SK-N-SH (cell line): ENCODE measurements around the gene ZNF784. TPM values are rescaled to one million over a fixed set of nuclear protein-coding genes. Genes with fewer than 3 reads are reported as not detected.

Experiments used
- CTCF ChIA-PET: fragments of 300-600, 350-600 bp; formaldehyde crosslinking; extraction: SDS; loops from one replicate; lab custom pipeline; 2021; lab: Yijun Ruan, JAX
- POLR2A ChIA-PET: fragments of 350-600 bp; sonication (Branson Sonifier 250); formaldehyde crosslinking; extraction: SDS; loops from one replicate; lab custom pipeline; 2020; ENCODE audit warnings: antibody characterized with exemption, inconsistent platforms; lab: Yijun Ruan, JAX
- DNase-seq: peaks from one replicate; pipeline ENCODE4 v3.0.0; 2012
- H2AFZ ChIP-seq: fragments of 200-600 bp; sonication (generic); 2 replicates; pipeline ENCODE4 v1.8.1; 2016; ENCODE audit warnings: antibody characterized with exemption, mild to moderate bottlenecking, low read depth
- H3F3A ChIP-seq: fragments of 200-600 bp; sonication (generic); replicated peaks from 2 replicates; pipeline ENCODE3; 2016; ENCODE audit warnings: antibody characterized with exemption, mild to moderate bottlenecking; ENCODE audit not compliant: insufficient read depth
- H3K27ac ChIP-seq, 2 experiments: fragments of 200-500 bp in 1 of 2; fragments of 200-600 bp in 1 of 2; sonication (Bioruptor generic) in 1 of 2; sonication (generic), shearing (Covaris generic) in 1 of 2; 2 replicates each; pipeline versions ENCODE4 v1.5.1 to v1.6.1; 2014 to 2016; ENCODE audit warnings: low read depth in 2 of 2, inconsistent platforms in 1 of 2, low read length in 1 of 2, mild to moderate bottlenecking in 1 of 2, mixed read lengths in 1 of 2
- H3K27me3 ChIP-seq: fragments of 200-600 bp; sonication (generic), shearing (Covaris generic); 2 replicates; pipeline ENCODE4 v1.6.1; 2016; ENCODE audit warnings: mixed run types; ENCODE audit not compliant: insufficient read depth
- H3K36me3 ChIP-seq, 2 experiments: fragments of 200-500 bp in 1 of 2; fragments of 200-600 bp in 1 of 2; sonication (Bioruptor generic) in 1 of 2; sonication (generic) in 1 of 2; replicated peaks in 1 of 2; 2 replicates each; pipeline versions ENCODE3 to v1.5.1; 2014 to 2016; ENCODE audit warnings: low read length in 1 of 2, mild to moderate bottlenecking in 1 of 2; ENCODE audit not compliant: insufficient read depth in 2 of 2, control insufficient read depth in 1 of 2
- H3K4me1 ChIP-seq, 2 experiments: fragments of 200-500 bp in 1 of 2; fragments of 200-600 bp in 1 of 2; sonication (Bioruptor generic) in 1 of 2; sonication (generic), shearing (Covaris generic) in 1 of 2; 2 replicates each; pipeline versions ENCODE4 v1.5.1 to v1.6.1; 2014 to 2016; ENCODE audit warnings: low read depth in 1 of 2, low read length in 1 of 2, mixed run types in 1 of 2; ENCODE audit not compliant: insufficient read depth in 2 of 2, control insufficient read depth in 1 of 2
- H3K4me2 ChIP-seq: fragments of 200-600 bp; sonication (generic), shearing (Covaris generic); 2 replicates; pipeline ENCODE4 v1.6.1; 2017; ENCODE audit warnings: mixed run types
- H3K4me3 ChIP-seq, 2 experiments: fragments of 200-500 bp in 1 of 2; fragments of 200-600 bp in 1 of 2; sonication (Bioruptor generic) in 1 of 2; sonication (generic), shearing (Covaris generic) in 1 of 2; 2 replicates each; pipeline versions ENCODE4 v1.5.1 to v1.8.1; 2014 to 2016; ENCODE audit warnings: low read depth in 2 of 2, inconsistent platforms in 1 of 2, low read length in 1 of 2, mild to moderate bottlenecking in 1 of 2, mixed read lengths in 1 of 2, moderate library complexity in 1 of 2
- H3K79me2 ChIP-seq: fragments of 200-600 bp; sonication (generic); 2 replicates; pipeline ENCODE4 v1.8.1; 2017; ENCODE audit warnings: mild to moderate bottlenecking; ENCODE audit not compliant: insufficient read depth
- H3K9ac ChIP-seq: fragments of 200-600 bp; sonication (generic); 2 replicates; pipeline ENCODE4 v1.6.1; 2017; ENCODE audit warnings: mixed run types
- H3K9me2 ChIP-seq: fragments of 200-600 bp; sonication (generic); 2 replicates; pipeline ENCODE4 v1.6.1; 2017; ENCODE audit warnings: mixed run types
- H3K9me3 ChIP-seq: fragments of 200-600 bp; sonication (generic); 2 replicates; pipeline ENCODE4 v1.6.1; 2017; ENCODE audit warnings: mixed run types, mild to moderate bottlenecking, moderate library complexity
- H4K20me1 ChIP-seq: fragments of 200-600 bp; sonication (generic); 2 replicates; pipeline ENCODE4 v1.6.1; 2017; ENCODE audit warnings: mild to moderate bottlenecking, mixed run types; ENCODE audit not compliant: insufficient read depth
- CHD2 ChIP-seq: fragments of 150-350 bp; IDR thresholded peaks from 2 replicates; pipeline ENCODE4 v1.6.1; 2018; ENCODE audit warnings: low read length; ENCODE audit not compliant: partially characterized antibody
- ELF1 ChIP-seq: IDR thresholded peaks from 2 replicates; pipeline ENCODE4 v1.4.0; 2012
- EP300 ChIP-seq, 2 experiments: IDR thresholded peaks; 2 replicates each; pipeline versions ENCODE4 v1.4.0 to v1.6.1; 2012; ENCODE audit warnings: borderline replicate concordance in 1 of 2, low read depth in 1 of 2, low read length in 1 of 2
- FOXJ3 ChIP-seq: sonication (generic); formaldehyde crosslinking; IDR thresholded peaks from 2 replicates; pipeline ENCODE4 v1.5.1; 2020; ENCODE audit warnings: mild to moderate bottlenecking, missing genetic modification reagents
- GABPA ChIP-seq: IDR thresholded peaks from 2 replicates; pipeline ENCODE4 v1.4.0; 2012; ENCODE audit warnings: low read depth, mild to moderate bottlenecking
- NRF1 ChIP-seq: IDR thresholded peaks from 2 replicates; pipeline ENCODE4 v1.6.1; 2012; ENCODE audit warnings: low read depth, mild to moderate bottlenecking, low read length
- RFX5 ChIP-seq: IDR thresholded peaks from 2 replicates; pipeline ENCODE4 v1.6.1; 2012; ENCODE audit warnings: mild to moderate bottlenecking, improper control_type of control experiment, low read length
- SIN3A ChIP-seq: IDR thresholded peaks from 2 replicates; pipeline ENCODE4 v1.6.1; 2012; ENCODE audit warnings: low read depth, mild to moderate bottlenecking, low read length, moderate library complexity, borderline replicate concordance
- TAF1 ChIP-seq: IDR thresholded peaks from 2 replicates; pipeline ENCODE4 v1.6.1; 2012; ENCODE audit warnings: low read depth, mild to moderate bottlenecking, low read length, moderate library complexity, borderline replicate concordance
- TEAD4 ChIP-seq: IDR thresholded peaks from 2 replicates; pipeline ENCODE4 v1.4.0; 2012; ENCODE audit warnings: mild to moderate bottlenecking, borderline replicate concordance; ENCODE audit not compliant: insufficient read depth
- YY1 ChIP-seq: IDR thresholded peaks from 2 replicates; pipeline ENCODE4 v1.4.0; 2012; ENCODE audit warnings: low read depth, mild to moderate bottlenecking
- WGBS: methylation state at CpG from one replicate; pipeline ENCODE4 v1.1.6; 2017; ENCODE audit warnings: low lambda C conversion rate; 5-methylcytosine and 5-hydroxymethylcytosine counted together
- polyA plus RNA-seq, 3 experiments: library from polyadenylated mRNA; depleted of rRNA; stranded (reverse); fragments of >200 nt; gene quantifications; 2 replicates each; pipeline ENCODE4 v1.2.3, GENCODE V29; 2012
- TF ChIP-seq, protein P1 (sequence below): fragments of 200-600 bp; sonication (generic); IDR thresholded peaks from 2 replicates; pipeline ENCODE4 v1.6.1; 2017; ENCODE audit warnings: antibody characterized with exemption, mild to moderate bottlenecking, moderate library complexity
- TF ChIP-seq, protein P2 (sequence below): IDR thresholded peaks from 2 replicates; pipeline ENCODE4; 2012
- TF ChIP-seq, protein P3 (sequence below): IDR thresholded peaks from 2 replicates; pipeline ENCODE4 v1.6.1; 2012; ENCODE audit warnings: mild to moderate bottlenecking, low read depth, low read length, moderate library complexity
- TF ChIP-seq, protein P4 (sequence below): IDR thresholded peaks from 2 replicates; pipeline ENCODE4 v1.4.0; 2012; ENCODE audit warnings: low read depth

ZNF784 gene
- polyA plus RNA-seq, 1 of the 3 experiments (the other 2 are of a cell fraction): 5.5 TPM

DNA sequence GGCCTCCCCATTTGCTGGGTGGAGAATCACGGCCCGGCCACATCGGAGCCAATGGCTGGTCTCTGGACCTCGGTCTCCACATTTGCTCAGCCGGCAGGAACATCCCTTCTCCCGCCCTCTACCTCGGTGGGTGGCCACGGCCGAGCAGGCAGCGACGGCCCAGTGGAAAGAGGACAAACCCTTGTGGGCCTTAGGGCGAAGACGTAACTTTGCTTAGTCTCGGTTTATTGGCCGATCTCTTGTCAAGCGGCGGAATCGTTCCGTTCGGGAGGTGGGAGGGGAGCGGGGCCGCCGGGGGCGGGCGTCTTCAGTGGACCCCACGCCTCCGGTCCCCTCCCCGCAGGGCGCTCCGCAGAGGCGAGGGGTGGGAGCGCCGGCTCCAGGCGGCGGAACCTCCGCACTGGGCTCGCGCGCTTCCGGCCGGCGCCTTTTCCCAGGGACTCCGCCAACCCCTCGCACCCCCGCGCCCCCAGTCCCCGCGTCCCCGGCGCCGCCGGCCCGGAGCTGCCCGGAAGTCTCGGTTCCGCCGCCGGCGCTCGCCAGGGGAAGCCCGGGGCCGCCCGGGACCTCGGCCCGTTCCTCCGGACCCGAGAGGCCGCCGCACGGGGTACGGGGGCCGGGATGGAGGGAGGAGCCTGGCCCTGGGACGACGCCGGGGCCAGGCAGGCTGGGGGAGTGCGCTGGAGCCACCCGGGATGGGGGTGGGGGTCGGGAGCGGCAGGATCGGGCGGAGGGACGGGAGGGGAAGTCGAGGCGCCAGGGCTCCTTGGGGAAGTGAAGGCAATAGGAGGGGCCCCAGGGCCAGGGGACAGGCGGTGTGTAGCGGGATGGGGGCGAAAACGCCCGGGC, 16.4 kb upstream of the ZNF784 start, which contains the start of gene ZNF580:
TSS of gene ZNF580 (plus strand) at position 426 of the 849 bp plus-strand sequence. CDS start 1,507 bp downstream, outside the sequence.
- H3K9me3 ChIP-seq: no peaks in the 10 kb centered on the region
- DNase-seq: peak; percentile 90
- CTCF ChIA-PET: interaction anchor here (1.0 to 5.0 kb wide), 7 partner anchors 8 to 54 kb away, joined by 3 to 28 read pairs (median 8); no protein-coding TSS in a partner anchor
- no peaks in the 10 kb centered on the region for H3K27me3 ChIP-seq
- TF ChIP-seq TAF1: peak; percentile 51; the same call in 1 of the 2 replicates
- TF ChIP-seq, protein P1, sequence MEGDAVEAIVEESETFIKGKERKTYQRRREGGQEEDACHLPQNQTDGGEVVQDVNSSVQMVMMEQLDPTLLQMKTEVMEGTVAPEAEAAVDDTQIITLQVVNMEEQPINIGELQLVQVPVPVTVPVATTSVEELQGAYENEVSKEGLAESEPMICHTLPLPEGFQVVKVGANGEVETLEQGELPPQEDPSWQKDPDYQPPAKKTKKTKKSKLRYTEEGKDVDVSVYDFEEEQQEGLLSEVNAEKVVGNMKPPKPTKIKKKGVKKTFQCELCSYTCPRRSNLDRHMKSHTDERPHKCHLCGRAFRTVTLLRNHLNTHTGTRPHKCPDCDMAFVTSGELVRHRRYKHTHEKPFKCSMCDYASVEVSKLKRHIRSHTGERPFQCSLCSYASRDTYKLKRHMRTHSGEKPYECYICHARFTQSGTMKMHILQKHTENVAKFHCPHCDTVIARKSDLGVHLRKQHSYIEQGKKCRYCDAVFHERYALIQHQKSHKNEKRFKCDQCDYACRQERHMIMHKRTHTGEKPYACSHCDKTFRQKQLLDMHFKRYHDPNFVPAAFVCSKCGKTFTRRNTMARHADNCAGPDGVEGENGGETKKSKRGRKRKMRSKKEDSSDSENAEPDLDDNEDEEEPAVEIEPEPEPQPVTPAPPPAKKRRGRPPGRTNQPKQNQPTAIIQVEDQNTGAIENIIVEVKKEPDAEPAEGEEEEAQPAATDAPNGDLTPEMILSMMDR: no peak
- TF ChIP-seq CHD2: peak; percentile 35
- TF ChIP-seq, protein P2, sequence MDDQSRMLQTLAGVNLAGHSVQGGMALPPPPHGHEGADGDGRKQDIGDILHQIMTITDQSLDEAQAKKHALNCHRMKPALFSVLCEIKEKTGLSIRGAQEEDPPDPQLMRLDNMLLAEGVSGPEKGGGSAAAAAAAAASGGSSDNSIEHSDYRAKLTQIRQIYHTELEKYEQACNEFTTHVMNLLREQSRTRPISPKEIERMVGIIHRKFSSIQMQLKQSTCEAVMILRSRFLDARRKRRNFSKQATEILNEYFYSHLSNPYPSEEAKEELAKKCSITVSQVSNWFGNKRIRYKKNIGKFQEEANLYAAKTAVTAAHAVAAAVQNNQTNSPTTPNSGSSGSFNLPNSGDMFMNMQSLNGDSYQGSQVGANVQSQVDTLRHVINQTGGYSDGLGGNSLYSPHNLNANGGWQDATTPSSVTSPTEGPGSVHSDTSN: peak; percentile 14
- TF ChIP-seq ELF1: 0 out of 2 replicates have a peak, but pooled peaks have one; percentile 12
- peak; percentile 62 for TF ChIP-seq GABPA
- TF ChIP-seq EP300 (IDR thresholded peaks at IDR 0.05; ENCODE audit: borderline replicate concordance in 1 of 2, low read depth in 1 of 2, low read length in 1 of 2): peak in 1 of 2 experiments; percentile 28; a peak in 1 of 4 replicates
- TF ChIP-seq RFX5: 0 out of 2 replicates have a peak, but pooled peaks have one; percentile 14
- TF ChIP-seq, protein P3, sequence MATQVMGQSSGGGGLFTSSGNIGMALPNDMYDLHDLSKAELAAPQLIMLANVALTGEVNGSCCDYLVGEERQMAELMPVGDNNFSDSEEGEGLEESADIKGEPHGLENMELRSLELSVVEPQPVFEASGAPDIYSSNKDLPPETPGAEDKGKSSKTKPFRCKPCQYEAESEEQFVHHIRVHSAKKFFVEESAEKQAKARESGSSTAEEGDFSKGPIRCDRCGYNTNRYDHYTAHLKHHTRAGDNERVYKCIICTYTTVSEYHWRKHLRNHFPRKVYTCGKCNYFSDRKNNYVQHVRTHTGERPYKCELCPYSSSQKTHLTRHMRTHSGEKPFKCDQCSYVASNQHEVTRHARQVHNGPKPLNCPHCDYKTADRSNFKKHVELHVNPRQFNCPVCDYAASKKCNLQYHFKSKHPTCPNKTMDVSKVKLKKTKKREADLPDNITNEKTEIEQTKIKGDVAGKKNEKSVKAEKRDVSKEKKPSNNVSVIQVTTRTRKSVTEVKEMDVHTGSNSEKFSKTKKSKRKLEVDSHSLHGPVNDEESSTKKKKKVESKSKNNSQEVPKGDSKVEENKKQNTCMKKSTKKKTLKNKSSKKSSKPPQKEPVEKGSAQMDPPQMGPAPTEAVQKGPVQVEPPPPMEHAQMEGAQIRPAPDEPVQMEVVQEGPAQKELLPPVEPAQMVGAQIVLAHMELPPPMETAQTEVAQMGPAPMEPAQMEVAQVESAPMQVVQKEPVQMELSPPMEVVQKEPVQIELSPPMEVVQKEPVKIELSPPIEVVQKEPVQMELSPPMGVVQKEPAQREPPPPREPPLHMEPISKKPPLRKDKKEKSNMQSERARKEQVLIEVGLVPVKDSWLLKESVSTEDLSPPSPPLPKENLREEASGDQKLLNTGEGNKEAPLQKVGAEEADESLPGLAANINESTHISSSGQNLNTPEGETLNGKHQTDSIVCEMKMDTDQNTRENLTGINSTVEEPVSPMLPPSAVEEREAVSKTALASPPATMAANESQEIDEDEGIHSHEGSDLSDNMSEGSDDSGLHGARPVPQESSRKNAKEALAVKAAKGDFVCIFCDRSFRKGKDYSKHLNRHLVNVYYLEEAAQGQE: 0 out of 2 replicates have a peak, but pooled peaks have one; percentile 7
- no peak for TF ChIP-seq FOXJ3 (CRISPR knock-in tag)
- peak; percentile 72; the same call in 1 of the 2 replicates for TF ChIP-seq SIN3A
- no peak for TF ChIP-seq NRF1
- TF ChIP-seq, protein P4, sequence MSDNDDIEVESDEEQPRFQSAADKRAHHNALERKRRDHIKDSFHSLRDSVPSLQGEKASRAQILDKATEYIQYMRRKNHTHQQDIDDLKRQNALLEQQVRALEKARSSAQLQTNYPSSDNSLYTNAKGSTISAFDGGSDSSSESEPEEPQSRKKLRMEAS: 0 out of 2 replicates have a peak, but pooled peaks have one; percentile 47
- no peak for TF ChIP-seq TEAD4
- peak; percentile 51; the same call in 1 of the 2 replicates for TF ChIP-seq YY1
- peaks cover 10 to 13% of the 10 kb centered on the region in 2 experiments for H3K36me3 ChIP-seq
- POLR2A ChIA-PET: interaction anchor here (0.9 to 1.0 kb wide), 2 partner anchors 41 to 153 kb away, joined by 4 read pairs; partner anchors contain the start of gene ZNF524
- peaks cover 29% of the 10 kb centered on the region for H3F3A ChIP-seq
- peaks cover 15 to 47% of the 10 kb centered on the region in 2 experiments; a peak in 1 of 4 replicates for H3K4me1 ChIP-seq
- H4K20me1 ChIP-seq: no peaks in the 10 kb centered on the region
- H2AFZ ChIP-seq: peak within 1 kb of the TSS; percentile 49; the same call in 1 of the 2 replicates
- H3K9ac ChIP-seq: peak within 1 kb of the TSS; percentile 86
- H3K4me3 ChIP-seq: peak within 1 kb of the TSS; percentile 53 to 81
- WGBS: 4% methylated on average over 31 of the region's 89 CpGs
- H3K9me2 ChIP-seq: no peaks in the 10 kb centered on the region
- H3K79me2 ChIP-seq: peaks cover 95% of the 10 kb centered on the region
- peak within 1 kb of the TSS; percentile 85 to 88 for H3K27ac ChIP-seq
- peak within 1 kb of the TSS; percentile 95 for H3K4me2 ChIP-seq
